Fibroblast of villous mesenchyme (primary cell): Measurements from ENCODE around the gene THBD. TPM values are rescaled to one million over a fixed set of nuclear protein-coding genes. Genes with fewer than 3 reads are reported as not detected.

Experiments
- DNase-seq: peaks from one replicate; pipeline ENCODE4 v3.0.0-alpha.2; 2010; ENCODE audit warnings: low read depth
- H3K4me3 ChIP-seq: 2 replicates; pipeline ENCODE4 v1.5.1; 2011; ENCODE audit warnings: low read depth, mild to moderate bottlenecking, low read length
- total RNA-seq: library from RNA; depleted of rRNA; stranded (reverse); fragments of >200 nt; gene quantifications from 2 replicates; pipeline ENCODE4 v1.2.3, GENCODE V29; 2012
- TF ChIP-seq, protein P1 (sequence below): IDR thresholded peaks from 2 replicates; pipeline ENCODE4 v1.5.1; 2012; ENCODE audit warnings: low read depth, mild to moderate bottlenecking, low read length; ENCODE audit not compliant: insufficient read depth

The THBD gene
- total RNA-seq, 1 donor = under 0.01 TPM

DNA sequence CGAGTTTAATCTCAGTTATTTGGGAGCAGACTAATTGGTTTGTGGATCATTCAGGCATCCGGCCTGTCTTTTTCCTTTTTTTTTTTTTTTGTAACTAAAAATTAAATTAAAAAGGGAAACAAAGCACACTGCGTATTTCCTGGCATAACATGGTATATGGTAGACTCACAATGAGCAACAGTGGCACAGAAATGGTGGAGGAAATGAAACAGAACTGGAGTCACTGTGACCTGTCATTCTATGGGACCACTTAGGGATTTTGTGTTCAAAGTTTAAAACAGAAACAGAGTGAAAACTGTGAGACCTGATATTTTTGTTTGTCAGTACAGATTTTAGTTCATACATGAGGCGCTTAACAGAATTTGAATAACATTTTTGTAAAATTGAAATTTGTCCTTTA is 41.4 kb upstream of the THBD start:
- TF ChIP-seq, protein P1, sequence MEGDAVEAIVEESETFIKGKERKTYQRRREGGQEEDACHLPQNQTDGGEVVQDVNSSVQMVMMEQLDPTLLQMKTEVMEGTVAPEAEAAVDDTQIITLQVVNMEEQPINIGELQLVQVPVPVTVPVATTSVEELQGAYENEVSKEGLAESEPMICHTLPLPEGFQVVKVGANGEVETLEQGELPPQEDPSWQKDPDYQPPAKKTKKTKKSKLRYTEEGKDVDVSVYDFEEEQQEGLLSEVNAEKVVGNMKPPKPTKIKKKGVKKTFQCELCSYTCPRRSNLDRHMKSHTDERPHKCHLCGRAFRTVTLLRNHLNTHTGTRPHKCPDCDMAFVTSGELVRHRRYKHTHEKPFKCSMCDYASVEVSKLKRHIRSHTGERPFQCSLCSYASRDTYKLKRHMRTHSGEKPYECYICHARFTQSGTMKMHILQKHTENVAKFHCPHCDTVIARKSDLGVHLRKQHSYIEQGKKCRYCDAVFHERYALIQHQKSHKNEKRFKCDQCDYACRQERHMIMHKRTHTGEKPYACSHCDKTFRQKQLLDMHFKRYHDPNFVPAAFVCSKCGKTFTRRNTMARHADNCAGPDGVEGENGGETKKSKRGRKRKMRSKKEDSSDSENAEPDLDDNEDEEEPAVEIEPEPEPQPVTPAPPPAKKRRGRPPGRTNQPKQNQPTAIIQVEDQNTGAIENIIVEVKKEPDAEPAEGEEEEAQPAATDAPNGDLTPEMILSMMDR = no peak
- no peak overlapping the region for H3K4me3 ChIP-seq
- DNase-seq = no peak

DNA sequence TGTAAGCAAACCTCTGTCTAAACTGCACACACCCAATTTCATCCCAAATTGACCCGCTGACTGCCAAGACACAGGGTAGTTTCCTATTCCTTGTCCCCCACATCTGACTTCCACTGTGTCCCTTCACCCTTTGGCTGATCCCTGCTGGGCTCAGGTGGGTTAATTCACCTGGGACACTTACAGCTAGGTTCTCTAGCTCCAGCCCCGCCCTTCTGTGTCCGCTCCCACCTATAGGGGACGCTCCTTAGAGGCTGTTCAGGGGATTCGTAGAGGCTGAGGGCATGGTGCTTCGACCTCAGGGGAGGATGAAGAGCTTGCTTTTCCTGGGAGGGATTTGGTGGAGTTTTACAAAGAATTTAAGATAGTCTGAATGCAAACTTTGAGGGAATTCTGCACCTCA is 40.7 kb upstream of the THBD start:
- H3K4me3 ChIP-seq = no peak overlapping the region
- DNase-seq = no peak
- TF ChIP-seq, protein P1 = no peak

DNA sequence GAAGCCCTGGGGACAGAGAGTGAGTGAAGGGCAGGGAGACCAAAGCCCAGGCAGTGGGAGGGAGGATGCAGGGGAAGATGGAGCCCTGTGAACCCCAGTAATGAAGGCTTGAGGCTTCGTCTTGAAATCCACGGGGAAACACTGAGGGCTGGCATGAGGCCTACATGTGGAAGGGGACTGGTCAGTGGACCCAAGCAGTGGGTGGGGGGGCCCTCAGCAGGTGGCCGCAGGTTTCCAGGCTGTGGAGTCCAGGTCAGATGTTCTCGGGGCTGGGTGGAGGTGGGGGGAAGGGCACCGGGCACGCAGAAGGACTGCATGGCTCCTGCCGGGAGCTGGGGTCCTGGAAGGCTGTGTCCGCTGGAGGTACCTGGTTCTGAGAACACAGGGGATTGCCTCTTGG is 39.4 kb upstream of the THBD start:
- no peak overlapping the region for H3K4me3 ChIP-seq
- TF ChIP-seq, protein P1 = no peak
- no peak for DNase-seq

DNA sequence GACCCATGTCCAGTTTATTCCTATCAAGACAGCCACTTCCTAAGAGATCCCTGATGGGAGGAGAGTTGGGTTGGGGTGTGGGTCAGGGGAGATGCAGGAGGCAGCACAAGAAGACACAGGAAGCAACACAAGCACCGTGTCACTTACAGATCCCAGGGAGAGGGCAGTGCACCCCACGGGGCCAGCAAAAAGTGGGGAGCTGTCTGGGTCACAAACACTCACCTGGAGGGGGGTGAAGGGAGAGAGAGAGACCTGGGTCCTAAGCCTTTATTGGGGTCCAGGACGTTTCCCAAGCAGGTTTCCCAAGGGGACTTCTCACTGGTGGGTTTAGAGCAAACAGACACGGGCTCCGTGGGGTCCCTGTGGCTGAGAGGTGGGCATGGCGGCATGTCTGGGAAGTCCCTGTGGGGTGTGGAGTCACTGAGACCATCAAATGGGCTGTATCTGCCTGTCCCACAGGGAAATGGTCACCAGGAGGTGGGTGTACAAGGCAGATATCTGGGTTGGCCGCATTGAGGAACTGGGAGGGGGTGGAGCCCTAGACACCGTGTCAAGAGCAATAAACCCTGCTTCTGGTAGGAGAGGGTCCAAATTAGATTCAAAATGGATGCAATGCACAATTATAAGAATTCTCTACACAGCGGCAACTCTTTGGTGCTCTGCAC is 38.2 kb upstream of the THBD start:
- no peak overlapping the region for H3K4me3 ChIP-seq
- no peak for DNase-seq
- TF ChIP-seq, protein P1 = no peak

DNA sequence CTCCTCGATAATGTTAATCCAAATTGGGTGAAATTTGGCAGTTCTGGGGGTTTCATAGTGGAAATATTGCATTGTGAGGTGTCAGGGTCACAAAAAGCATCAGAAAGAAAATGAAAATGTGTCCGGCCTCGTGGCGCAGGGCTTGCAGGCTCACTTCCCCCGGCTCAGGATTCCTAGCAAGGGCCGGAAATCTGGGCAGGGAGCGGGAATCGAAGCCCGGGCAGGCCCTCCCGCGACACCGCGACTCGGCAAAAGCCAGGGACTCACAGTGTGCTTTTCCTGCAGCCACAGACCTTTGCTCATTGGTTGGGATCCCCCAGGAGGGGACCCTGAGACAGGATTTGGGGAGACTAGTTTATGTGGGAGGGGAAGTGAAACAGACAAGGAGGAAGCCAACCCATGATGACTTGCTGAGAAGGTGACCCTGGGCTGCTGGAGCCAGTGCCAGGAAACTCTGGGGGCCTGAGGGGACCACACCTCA is 37.5 kb upstream of the THBD start:
- H3K4me3 ChIP-seq = no peak overlapping the region
- no peak for DNase-seq
- TF ChIP-seq, protein P1 = no peak

DNA sequence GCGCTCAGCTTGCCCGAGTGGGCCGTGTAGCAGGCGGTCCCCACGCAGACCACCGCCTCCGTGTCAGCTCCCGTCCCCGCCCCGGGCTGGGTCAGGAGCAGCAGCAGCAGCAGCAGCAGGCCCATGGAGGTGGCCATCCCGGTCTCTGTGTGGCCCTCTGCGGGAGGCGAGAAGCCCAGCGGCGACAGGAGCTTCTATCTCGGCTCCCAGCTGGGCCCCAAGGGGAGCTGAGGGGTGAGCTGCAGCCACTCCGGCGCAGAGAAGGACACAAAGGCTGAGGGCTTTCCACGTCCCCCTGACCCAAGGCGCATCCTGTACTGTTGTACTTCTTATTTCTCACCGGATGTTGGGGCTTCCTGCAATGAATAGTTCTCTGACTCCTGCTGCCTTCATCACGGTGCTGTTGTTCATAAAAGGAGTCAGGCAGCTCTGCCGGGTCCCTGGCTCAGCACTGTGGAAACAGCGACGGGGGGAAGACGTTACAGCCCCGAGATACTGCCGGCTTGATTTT is 36.6 kb upstream of the THBD start, which contains the start of gene CD93:
Gene CD93 (minus strand): TSS at position 269 of the 511 bp plus-strand sequence. CDS start 132 bp downstream, at position 137.
- TF ChIP-seq, protein P1 = no peak
- no peak within 1 kb of the TSS for H3K4me3 ChIP-seq
- no peak for DNase-seq
